Stomach smooth muscle (tissue), 2 donors: ENCODE measurements around the gene VCAN.
"Not testable (repeated sequence)": the region's sequence is repeated elsewhere in the genome, so short reads cannot be mapped to it uniquely, and the experiment has no call there.

ENCODE experiments used
- H3K27ac ChIP-seq: one replicate; pipeline ENCODE4 v1.7.0; 2013; ENCODE audit warnings: mild to moderate bottlenecking, low read length, inconsistent platforms
- H3K27me3 ChIP-seq, 2 donors: one replicate each; pipeline ENCODE4 v1.7.0; 2013; ENCODE audit warnings: low read length in 2 of 2; ENCODE audit not compliant: insufficient read depth in 2 of 2, control insufficient read depth in 1 of 2
- H3K36me3 ChIP-seq, 2 donors: one replicate each; pipeline ENCODE4 v1.7.0; 2013; ENCODE audit warnings: low read length in 2 of 2; ENCODE audit not compliant: control insufficient read depth in 2 of 2, insufficient read depth in 2 of 2
- H3K4me1 ChIP-seq: one replicate; pipeline ENCODE4 v1.7.0; 2013; ENCODE audit warnings: low read length; ENCODE audit not compliant: control insufficient read depth, insufficient read depth
- H3K4me3 ChIP-seq, 2 donors: one replicate each; pipeline ENCODE4 v1.7.0; 2013; ENCODE audit warnings: low read length in 2 of 2
- H3K9ac ChIP-seq, 2 donors: one replicate each; pipeline ENCODE4 v1.7.0; 2013; ENCODE audit warnings: low read length in 2 of 2, mild to moderate bottlenecking in 1 of 2
- H3K9me3 ChIP-seq, 2 donors: one replicate each; pipeline ENCODE4 v1.7.0; 2013; ENCODE audit warnings: low read length in 2 of 2; ENCODE audit not compliant: control insufficient read depth in 2 of 2
- donor health status: healthy.
- donor health status: Pancreatic carcinoma.

VCAN gene

GRCh38 chr5:83471405-83472212 lies at the start of gene VCAN:
TSS of gene VCAN (plus strand) at chr5:83471744. CDS start at chr5:83483519, 11,775 bp downstream.
- Histone ChIP-seq H3K27ac (peak within 1 kb of the TSS; percentile 18), H3K9ac (peak within 1 kb of the TSS; percentile 13 to 61), H3K4me3 (peak within 1 kb of the TSS; percentile 49 to 76), H3K27me3 (peaks cover 23 to 41% of the 10 kb centered on the region in 2 donors), H3K9me3 (no peaks in the 10 kb centered on the region), H3K36me3 (no peaks in the 10 kb centered on the region), H3K4me1 (peaks cover 30% of the 10 kb centered on the region)

GRCh38 chr5:83422284-83422683 lies 49.3 kb upstream of the VCAN start:
- Histone ChIP-seq H3K9ac (no peak overlapping the region), H3K9me3 (no peaks in the 10 kb centered on the region), H3K4me3 (no peak overlapping the region), H3K36me3 (no peaks in the 10 kb centered on the region), H3K27me3 (no peaks in the 10 kb centered on the region), H3K4me1 (no peaks in the 10 kb centered on the region), H3K27ac (no peak overlapping the region)

GRCh38 chr5:83426855-83427254 lies 44.7 kb upstream of the VCAN start:
- H3K9me3 ChIP-seq: no peaks in the 10 kb centered on the region
- no peak overlapping the region for H3K27ac ChIP-seq
- no peaks in the 10 kb centered on the region for H3K36me3 ChIP-seq
- H3K27me3 ChIP-seq: no peaks in the 10 kb centered on the region
- no peaks in the 10 kb centered on the region for H3K4me1 ChIP-seq
- H3K9ac ChIP-seq: no peak overlapping the region
- H3K4me3 ChIP-seq: no peak overlapping the region

- Histone ChIP-seq H3K27ac (no peak overlapping the region), H3K36me3 (no peaks in the 10 kb centered on the region), H3K4me3 (no peak overlapping the region), H3K9me3 (no peaks in the 10 kb centered on the region), H3K27me3 (no peaks in the 10 kb centered on the region), H3K4me1 (no peaks in the 10 kb centered on the region), H3K9ac (no peak overlapping the region)
These were observed 43.4 kb upstream of the VCAN start for GRCh38 chr5:83428126-83428525.

GRCh38 chr5:83428890-83429289 lies 42.7 kb upstream of the VCAN start:
- H3K27ac ChIP-seq: no peak overlapping the region
- no peaks in the 10 kb centered on the region for H3K4me1 ChIP-seq
- H3K9ac ChIP-seq: no peak overlapping the region
- no peak overlapping the region for H3K4me3 ChIP-seq
- no peaks in the 10 kb centered on the region for H3K36me3 ChIP-seq
- no peaks in the 10 kb centered on the region for H3K9me3 ChIP-seq
- no peaks in the 10 kb centered on the region for H3K27me3 ChIP-seq

GRCh38 chr5:83430130-83431010 lies 41.2 kb upstream of the VCAN start:
- Histone ChIP-seq H3K9ac (no peak overlapping the region), H3K4me1 (no peaks in the 10 kb centered on the region), H3K9me3 (no peaks in the 10 kb centered on the region), H3K36me3 (no peaks in the 10 kb centered on the region), H3K27me3 (no peaks in the 10 kb centered on the region), H3K27ac (no peak overlapping the region), H3K4me3 (no peak overlapping the region)

GRCh38 chr5:83433891-83434290 lies 37.7 kb upstream of the VCAN start:
- Histone ChIP-seq H3K36me3 (no peaks in the 10 kb centered on the region), H3K4me1 (no peaks in the 10 kb centered on the region), H3K27me3 (no peaks in the 10 kb centered on the region), H3K27ac (no peak overlapping the region), H3K9me3 (no peaks in the 10 kb centered on the region), H3K9ac (no peak overlapping the region), H3K4me3 (no peak overlapping the region)

- Histone ChIP-seq H3K4me1 (no peaks in the 10 kb centered on the region), H3K9me3 (no peaks in the 10 kb centered on the region), H3K27me3 (no peaks in the 10 kb centered on the region), H3K27ac (no peak overlapping the region), H3K9ac (no peak overlapping the region), H3K4me3 (no peak overlapping the region), H3K36me3 (no peaks in the 10 kb centered on the region)
These were observed 36.6 kb upstream of the VCAN start for GRCh38 chr5:83434946-83435345.

- Histone ChIP-seq H3K27ac (no peak overlapping the region), H3K9ac (no peak overlapping the region), H3K27me3 (no peaks in the 10 kb centered on the region), H3K36me3 (no peaks in the 10 kb centered on the region), H3K4me3 (no peak overlapping the region), H3K4me1 (no peaks in the 10 kb centered on the region), H3K9me3 (no peaks in the 10 kb centered on the region)
These were observed 35.3 kb upstream of the VCAN start for GRCh38 chr5:83436276-83436675.

GRCh38 chr5:83437697-83438096 lies 33.8 kb upstream of the VCAN start:
- not testable (repeated sequence) for H3K27me3 ChIP-seq, H3K36me3 ChIP-seq, H3K27ac ChIP-seq, H3K4me1 ChIP-seq, H3K9me3 ChIP-seq, H3K9ac ChIP-seq, H3K4me3 ChIP-seq

- Histone ChIP-seq H3K27me3 (no peaks in the 10 kb centered on the region), H3K9ac (no peak overlapping the region), H3K27ac (no peak overlapping the region), H3K4me1 (no peaks in the 10 kb centered on the region), H3K4me3 (no peak overlapping the region), H3K9me3 (no peaks in the 10 kb centered on the region), H3K36me3 (no peaks in the 10 kb centered on the region)
These were observed 30.7 kb upstream of the VCAN start for GRCh38 chr5:83440826-83441225.
